Neutrophil (primary cell): ENCODE measurements around the gene PCDHA3.
"Not testable (repeated sequence)": the region's sequence is repeated elsewhere in the genome, so short reads cannot be mapped to it uniquely, and the experiment has no call there.

ENCODE experiments used
- H3K27ac ChIP-seq: fragments of 200-600 bp; sonication (generic); 2 replicates; pipeline ENCODE4 v1.5.1; 2016; ENCODE audit warnings: mild to moderate bottlenecking, moderate library complexity
- H3K27me3 ChIP-seq: fragments of 200-600 bp; sonication (generic); 2 replicates; pipeline ENCODE4 v1.6.0; 2016; ENCODE audit warnings: mild to moderate bottlenecking
- H3K36me3 ChIP-seq: fragments of 200-600 bp; sonication (generic); 2 replicates; pipeline ENCODE4 v1.5.1; 2017
- H3K4me1 ChIP-seq, 2 experiments: fragments of 200-600 bp in 1 of 2; sonication (generic) in 1 of 2; 1 replicate in 1 of 2; 2 replicates in 1 of 2; pipeline versions ENCODE4 v1.5.1 to v1.6.1; 2013 to 2016; ENCODE audit warnings: low read depth in 1 of 2, low read length in 1 of 2, mild to moderate bottlenecking in 1 of 2, moderate library complexity in 1 of 2; ENCODE audit not compliant: control insufficient read depth in 1 of 2, insufficient read depth in 1 of 2
- H3K4me3 ChIP-seq, 2 experiments: fragments of 200-600 bp in 1 of 2; sonication (generic) in 1 of 2; 1 replicate in 1 of 2; 2 replicates in 1 of 2; pipeline ENCODE4 v1.5.1; 2013 to 2016; ENCODE audit warnings: low read depth in 1 of 2, low read length in 1 of 2, mild to moderate bottlenecking in 1 of 2, moderate library complexity in 1 of 2
- H3K9me3 ChIP-seq: fragments of 200-600 bp; sonication (generic); 2 replicates; pipeline ENCODE4 v1.5.1; 2016
- TF ChIP-seq, protein P1 (sequence below): fragments of 200-600 bp; sonication (generic); IDR thresholded peaks from 2 replicates; pipeline ENCODE4 v1.5.1; 2016; ENCODE audit warnings: antibody characterized with exemption

PCDHA3 gene

DNA sequence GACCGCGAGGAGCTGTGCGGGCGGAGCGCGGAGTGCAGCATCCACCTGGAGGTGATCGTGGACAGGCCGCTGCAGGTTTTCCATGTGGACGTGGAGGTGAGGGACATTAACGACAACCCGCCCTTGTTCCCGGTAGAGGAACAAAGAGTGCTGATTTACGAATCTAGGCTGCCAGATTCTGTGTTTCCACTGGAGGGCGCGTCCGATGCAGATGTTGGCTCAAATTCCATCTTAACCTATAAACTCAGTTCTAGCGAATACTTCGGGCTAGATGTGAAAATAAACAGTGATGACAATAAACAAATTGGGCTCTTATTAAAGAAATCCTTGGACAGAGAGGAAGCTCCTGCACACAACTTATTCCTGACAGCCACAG lies 27.5 kb downstream of the PCDHA3 start:
- no peak overlapping the region for H3K27ac ChIP-seq
- peaks cover 29% of the 10 kb centered on the region for H3K27me3 ChIP-seq
- no peaks in the 10 kb centered on the region for H3K4me1 ChIP-seq
- H3K36me3 ChIP-seq: no peaks in the 10 kb centered on the region
- TF ChIP-seq, protein P1, sequence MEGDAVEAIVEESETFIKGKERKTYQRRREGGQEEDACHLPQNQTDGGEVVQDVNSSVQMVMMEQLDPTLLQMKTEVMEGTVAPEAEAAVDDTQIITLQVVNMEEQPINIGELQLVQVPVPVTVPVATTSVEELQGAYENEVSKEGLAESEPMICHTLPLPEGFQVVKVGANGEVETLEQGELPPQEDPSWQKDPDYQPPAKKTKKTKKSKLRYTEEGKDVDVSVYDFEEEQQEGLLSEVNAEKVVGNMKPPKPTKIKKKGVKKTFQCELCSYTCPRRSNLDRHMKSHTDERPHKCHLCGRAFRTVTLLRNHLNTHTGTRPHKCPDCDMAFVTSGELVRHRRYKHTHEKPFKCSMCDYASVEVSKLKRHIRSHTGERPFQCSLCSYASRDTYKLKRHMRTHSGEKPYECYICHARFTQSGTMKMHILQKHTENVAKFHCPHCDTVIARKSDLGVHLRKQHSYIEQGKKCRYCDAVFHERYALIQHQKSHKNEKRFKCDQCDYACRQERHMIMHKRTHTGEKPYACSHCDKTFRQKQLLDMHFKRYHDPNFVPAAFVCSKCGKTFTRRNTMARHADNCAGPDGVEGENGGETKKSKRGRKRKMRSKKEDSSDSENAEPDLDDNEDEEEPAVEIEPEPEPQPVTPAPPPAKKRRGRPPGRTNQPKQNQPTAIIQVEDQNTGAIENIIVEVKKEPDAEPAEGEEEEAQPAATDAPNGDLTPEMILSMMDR: no peak
- no peak overlapping the region for H3K4me3 ChIP-seq
- H3K9me3 ChIP-seq: peaks cover 21% of the 10 kb centered on the region

DNA sequence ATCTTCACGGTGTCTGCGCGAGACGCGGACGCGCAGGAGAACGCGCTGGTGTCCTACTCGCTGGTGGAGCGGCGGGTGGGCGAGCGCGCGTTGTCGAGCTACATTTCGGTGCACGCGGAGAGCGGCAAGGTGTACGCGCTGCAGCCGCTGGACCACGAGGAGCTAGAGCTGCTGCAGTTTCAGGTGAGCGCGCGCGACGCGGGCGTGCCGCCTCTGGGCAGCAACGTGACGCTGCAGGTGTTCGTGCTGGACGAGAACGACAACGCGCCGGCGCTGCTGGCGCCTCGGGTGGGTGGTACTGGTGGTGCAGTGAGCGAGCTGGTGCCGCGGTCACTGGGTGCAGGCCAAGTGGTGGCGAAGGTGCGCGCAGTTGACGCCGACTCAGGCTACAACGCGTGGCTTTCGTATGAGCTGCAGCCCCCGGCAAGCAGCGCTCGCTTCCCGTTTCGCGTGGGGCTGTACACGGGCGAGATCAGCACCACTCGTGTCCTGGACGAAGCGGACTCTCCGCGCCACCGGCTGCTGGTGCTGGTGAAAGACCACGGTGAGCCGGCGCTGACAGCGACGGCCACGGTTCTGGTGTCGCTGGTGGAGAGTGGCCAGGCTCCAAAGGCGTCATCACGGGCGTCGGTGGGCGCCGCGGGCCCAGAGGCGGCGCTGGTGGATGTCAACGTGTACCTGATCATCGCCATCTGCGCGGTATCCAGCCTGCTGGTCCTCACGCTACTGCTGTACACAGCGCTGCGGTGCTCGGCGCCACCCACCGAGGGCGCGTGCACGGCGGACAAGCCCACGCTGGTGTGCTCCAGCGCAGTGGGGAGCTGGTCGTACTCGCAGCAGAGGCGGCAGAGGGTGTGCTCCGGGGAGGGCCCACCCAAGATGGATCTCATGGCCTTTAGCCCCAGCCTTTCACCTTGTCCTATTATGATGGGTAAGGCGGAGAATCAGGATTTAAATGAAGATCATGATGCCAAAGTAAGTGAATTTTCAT lies 28.9 kb downstream of the PCDHA3 start:
- H3K4me1 ChIP-seq, H3K36me3 ChIP-seq, H3K27ac ChIP-seq, H3K4me3 ChIP-seq: not testable (repeated sequence)
- Histone ChIP-seq H3K9me3 (peaks cover 19% of the 10 kb centered on the region), H3K27me3 (peaks cover 36% of the 10 kb centered on the region)

DNA sequence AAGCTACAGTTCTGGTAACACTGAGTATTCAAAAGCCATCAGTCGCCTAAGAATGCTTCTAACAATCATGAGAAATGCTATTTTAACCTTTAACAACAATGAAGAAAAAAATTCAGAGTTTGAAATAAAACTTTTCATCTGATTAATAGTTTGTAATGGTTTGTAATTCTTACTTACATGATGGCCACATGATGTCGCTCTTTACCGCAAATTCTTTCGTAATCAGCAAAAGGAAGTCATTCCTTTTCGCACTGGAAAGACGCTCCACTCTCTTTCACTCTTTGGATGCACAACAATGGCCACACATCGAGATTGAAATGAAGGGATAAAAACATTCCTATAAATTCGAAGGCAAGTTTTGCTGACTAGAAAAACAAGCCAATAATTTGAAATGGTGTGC lies 33.1 kb downstream of the PCDHA3 start, which contains the start of gene PCDHA7:
TSS of gene PCDHA7 (plus strand) at position 277 of the 400 bp plus-strand sequence. CDS start at position 392, 115 bp downstream.
- no peak within 1 kb of the TSS for H3K4me3 ChIP-seq
- TF ChIP-seq, protein P1: no peak

DNA sequence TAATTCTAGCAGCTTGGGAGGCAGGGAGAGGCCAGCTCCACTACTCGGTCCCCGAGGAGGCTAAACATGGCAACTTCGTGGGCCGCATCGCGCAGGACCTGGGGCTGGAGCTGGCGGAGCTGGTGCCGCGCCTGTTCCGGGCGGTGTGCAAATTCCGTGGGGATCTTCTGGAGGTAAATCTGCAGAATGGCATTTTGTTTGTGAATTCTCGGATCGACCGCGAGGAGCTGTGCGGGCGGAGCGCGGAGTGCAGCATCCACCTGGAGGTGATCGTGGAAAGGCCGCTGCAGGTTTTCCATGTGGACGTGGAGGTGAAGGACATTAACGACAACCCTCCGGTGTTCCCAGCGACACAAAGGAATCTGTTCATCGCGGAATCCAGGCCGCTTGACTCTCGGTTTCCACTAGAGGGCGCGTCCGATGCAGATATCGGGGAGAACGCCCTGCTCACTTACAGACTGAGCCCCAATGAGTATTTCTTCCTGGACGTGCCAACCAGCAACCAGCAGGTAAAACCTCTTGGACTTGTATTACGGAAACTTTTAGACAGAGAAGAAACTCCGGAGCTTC lies 33.7 kb downstream of the PCDHA3 start:
- H3K4me1 ChIP-seq, H3K36me3 ChIP-seq, H3K4me3 ChIP-seq, H3K27ac ChIP-seq: not testable (repeated sequence)
- Histone ChIP-seq H3K9me3 (peaks cover 14% of the 10 kb centered on the region), H3K27me3 (peaks cover 28% of the 10 kb centered on the region)

More for the DNA sequence above, 33.1 kb downstream of the PCDHA3 start, which contains the start of gene PCDHA7:
- Histone ChIP-seq H3K4me1 (no peaks in the 10 kb centered on the region), H3K27ac (no peak within 1 kb of the TSS), H3K36me3 (no peaks in the 10 kb centered on the region), H3K9me3 (peaks cover 14% of the 10 kb centered on the region), H3K27me3 (peaks cover 33% of the 10 kb centered on the region)

DNA sequence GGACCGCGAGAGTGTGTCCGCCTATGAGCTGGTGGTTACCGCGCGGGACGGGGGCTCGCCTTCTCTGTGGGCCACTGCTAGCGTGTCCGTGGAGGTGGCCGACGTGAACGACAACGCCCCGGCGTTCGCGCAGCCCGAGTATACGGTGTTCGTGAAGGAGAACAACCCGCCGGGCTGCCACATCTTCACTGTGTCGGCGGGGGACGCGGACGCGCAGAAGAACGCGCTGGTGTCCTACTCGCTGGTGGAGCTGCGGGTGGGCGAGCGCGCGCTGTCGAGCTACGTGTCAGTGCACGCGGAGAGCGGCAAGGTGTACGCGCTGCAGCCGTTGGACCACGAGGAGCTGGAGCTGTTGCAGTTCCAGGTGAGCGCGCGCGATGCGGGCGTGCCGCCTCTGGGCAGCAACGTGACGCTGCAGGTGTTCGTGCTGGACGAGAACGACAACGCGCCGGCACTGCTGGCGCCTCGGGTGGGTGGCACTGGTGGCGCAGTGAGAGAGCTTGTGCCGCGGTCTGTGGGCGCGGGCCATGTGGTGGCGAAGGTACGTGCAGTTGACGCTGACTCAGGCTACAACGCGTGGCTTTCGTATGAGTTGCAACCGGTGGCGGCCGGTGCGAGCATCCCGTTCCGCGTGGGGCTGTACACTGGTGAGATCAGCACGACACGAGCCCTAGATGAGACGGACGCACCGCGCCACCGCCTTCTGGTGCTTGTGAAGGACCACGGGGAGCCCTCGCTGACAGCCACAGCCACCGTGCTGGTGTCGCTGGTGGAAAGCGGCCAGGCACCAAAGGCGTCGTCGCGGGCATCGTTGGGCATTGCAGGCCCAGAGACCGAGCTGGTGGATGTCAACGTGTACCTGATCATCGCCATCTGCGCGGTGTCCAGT lies 35.0 kb downstream of the PCDHA3 start:
- Histone ChIP-seq H3K9me3 (peaks cover 14% of the 10 kb centered on the region), H3K27me3 (peaks cover 21% of the 10 kb centered on the region), H3K4me3 (no peak overlapping the region), H3K4me1 (no peaks in the 10 kb centered on the region), H3K27ac (no peak overlapping the region), H3K36me3 (no peaks in the 10 kb centered on the region)
- TF ChIP-seq, protein P1: no peak
